Measurements from ENCODE around the gene TBC1D20. TPM values are rescaled to one million over a fixed set of nuclear protein-coding genes. Genes with fewer than 3 reads are reported as not detected.
"Not testable (repeated sequence)": the region's sequence is repeated elsewhere in the genome, so short reads cannot be mapped to it uniquely, and the experiment has no call there.

The TBC1D20 gene
- total RNA-seq, 1 experiment from 2014 or later: 35.8 TPM

DNA sequence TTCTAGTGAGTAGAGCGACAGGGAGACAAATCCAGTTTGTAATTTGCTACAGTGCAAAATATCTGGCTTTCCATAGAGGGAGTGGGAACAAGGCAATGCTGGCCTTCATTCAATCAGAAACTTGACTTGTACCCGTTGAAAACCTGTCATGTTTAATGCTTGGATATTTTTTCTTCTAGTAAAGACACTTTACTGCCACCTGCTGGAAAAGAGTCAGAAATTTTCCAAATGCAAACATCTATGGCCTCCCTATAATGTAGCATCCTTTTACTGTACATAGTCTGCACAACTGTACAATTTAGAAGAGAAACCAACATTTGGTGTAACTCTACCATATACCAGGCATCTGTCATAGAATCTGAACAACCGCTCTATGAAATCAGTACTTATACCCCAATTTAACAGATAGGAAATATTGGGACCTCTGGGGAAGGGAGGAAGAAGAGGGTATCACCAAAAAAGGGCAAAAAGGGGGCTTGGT lies 16.7 kb upstream of the TBC1D20 start:
- peaks cover 7% of the 10 kb centered on the region for H3K9me3 Mint-ChIP-seq (ENCODE audit: unreplicated experiment)
- peak; percentile 45 to 48 for TF ChIP-seq CTCF (IDR thresholded peaks at IDR 0.05; ENCODE audit: insufficient read depth in 1 of 2, low read depth in 1 of 2, low read length in 1 of 2, severe bottlenecking in 1 of 2, unreplicated experiment in 1 of 2)
- H3K4me1 Mint-ChIP-seq (ENCODE audit: low read depth, unreplicated experiment): peaks cover 9% of the 10 kb centered on the region
- H3K27me3 Mint-ChIP-seq (ENCODE audit: insufficient read depth, unreplicated experiment): no peaks in the 10 kb centered on the region
- no TSS peak for BruUV-seq (replicated peaks)
- Histone ChIP-seq H3K4me3 (ENCODE audit: low read depth, low read length) (no peak overlapping the region), H3K4me1 (no peaks in the 10 kb centered on the region), H3K27me3 (replicated peaks; ENCODE audit: control insufficient read depth, insufficient read depth, low read length) (no peaks in the 10 kb centered on the region), H3K9me3 (0 out of 2 replicates have a peak, but pooled peaks cover under 1% of the 10 kb centered on the region), H3K36me3 (ENCODE audit: control insufficient read depth, insufficient read depth, low read length) (peaks cover 4% of the 10 kb centered on the region)
- peak in 1 of 2 experiments; percentile 59 for DNase-seq
- H3K4me3 Mint-ChIP-seq (ENCODE audit: unreplicated experiment): no peak overlapping the region
- POLR2A ChIA-PET: no interaction called here
- intact Hi-C loops (cut with micrococcal nuclease; ENCODE audit: unreplicated experiment): loop anchor here (1.0 to 2.0 kb wide), 3 partner anchors 16 to 125 kb away; partner anchors contain the start of gene TBC1D20
- CTCF ChIA-PET: interaction anchor here (0.6 to 1.1 kb wide), 2 partner anchors 48 to 52 kb away, joined by 5 read pairs; no protein-coding TSS in a partner anchor
- no peak overlapping the region for H3K27ac Mint-ChIP-seq (ENCODE audit: unreplicated experiment)
- H3K36me3 Mint-ChIP-seq (ENCODE audit: insufficient read depth, unreplicated experiment): peaks cover 98% of the 10 kb centered on the region

- H3K36me3 Mint-ChIP-seq (ENCODE audit: insufficient read depth, unreplicated experiment): peaks cover 98% of the 10 kb centered on the region
- POLR2A ChIA-PET: no interaction called here
- no peak for DNase-seq
These were observed 15.9 kb upstream of the TBC1D20 start for GRCh38 chr20:478010-478948.

DNA sequence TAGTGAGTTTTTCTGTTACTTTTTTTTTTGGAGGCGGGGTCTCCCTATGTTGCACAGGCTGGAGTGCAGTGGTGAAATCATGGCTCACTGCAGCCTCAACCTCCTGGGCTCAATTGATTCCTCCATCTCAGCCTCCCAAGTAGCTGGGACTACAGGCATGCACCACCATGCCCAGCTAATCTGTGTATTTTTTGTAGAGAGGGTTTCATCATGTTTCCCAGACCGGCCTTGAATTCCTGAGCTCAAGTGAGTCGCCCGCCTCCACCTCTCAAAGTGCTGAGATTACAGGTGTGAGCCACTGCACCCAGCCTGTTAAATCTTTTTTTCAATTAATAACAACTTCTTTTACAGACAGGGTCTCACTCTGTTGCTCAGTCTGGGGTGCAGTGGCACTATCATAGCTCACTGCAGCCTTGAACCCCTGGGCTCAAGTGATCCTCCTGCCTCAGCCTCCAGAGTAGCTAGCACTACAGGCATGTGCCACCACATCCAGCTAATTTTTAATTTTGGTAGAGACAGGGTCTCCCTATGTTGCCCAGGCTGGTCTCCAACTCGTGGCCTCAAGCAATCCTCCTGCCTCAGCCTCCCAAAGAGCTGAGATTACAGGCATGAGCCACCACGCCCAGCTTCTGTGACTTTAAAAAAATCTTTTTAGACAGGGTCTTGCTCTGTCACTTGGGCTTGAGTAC lies 14.4 kb upstream of the TBC1D20 start:
- DNase-seq; H3K36me3 ChIP-seq (ENCODE audit: control insufficient read depth, insufficient read depth, low read length); CTCF ChIA-PET; H3K27me3 ChIP-seq (replicated peaks; ENCODE audit: control insufficient read depth, insufficient read depth, low read length); H3K27ac Mint-ChIP-seq (ENCODE audit: unreplicated experiment); BruUV-seq (replicated peaks); H3K4me3 Mint-ChIP-seq (ENCODE audit: unreplicated experiment); intact Hi-C loops (cut with micrococcal nuclease; ENCODE audit: unreplicated experiment); H3K4me3 ChIP-seq (ENCODE audit: low read depth, low read length); H3K27me3 Mint-ChIP-seq (ENCODE audit: insufficient read depth, unreplicated experiment): not testable (repeated sequence)
- peaks cover 98% of the 10 kb centered on the region for H3K36me3 Mint-ChIP-seq (ENCODE audit: insufficient read depth, unreplicated experiment)
- POLR2A ChIA-PET: interaction anchor here (0.6 kb wide), 2 partner anchors 23 to 239 kb away, joined by 3 to 6 read pairs; no protein-coding TSS in a partner anchor
- peaks cover 18% of the 10 kb centered on the region for H3K4me1 ChIP-seq
- H3K9me3 ChIP-seq: peaks cover 23% of the 10 kb centered on the region
- peaks cover 30% of the 10 kb centered on the region for H3K9me3 Mint-ChIP-seq (ENCODE audit: unreplicated experiment)
- H3K4me1 Mint-ChIP-seq (ENCODE audit: low read depth, unreplicated experiment): peaks cover 30% of the 10 kb centered on the region

More at GRCh38 chr20:478010-478948, 15.9 kb upstream of the TBC1D20 start:
- H3K9me3 ChIP-seq: peaks cover 7% of the 10 kb centered on the region
- Mint-ChIP-seq H3K4me1 (ENCODE audit: low read depth, unreplicated experiment) (peaks cover 16% of the 10 kb centered on the region), H3K27ac (ENCODE audit: unreplicated experiment) (no peak overlapping the region), H3K4me3 (ENCODE audit: unreplicated experiment) (no peak overlapping the region), H3K27me3 (ENCODE audit: insufficient read depth, unreplicated experiment) (no peaks in the 10 kb centered on the region), H3K9me3 (ENCODE audit: unreplicated experiment) (peaks cover 15% of the 10 kb centered on the region)
- H3K27me3 ChIP-seq (replicated peaks; ENCODE audit: control insufficient read depth, insufficient read depth, low read length): no peaks in the 10 kb centered on the region
- H3K4me1 ChIP-seq: peaks cover 4% of the 10 kb centered on the region
- TF ChIP-seq CTCF (IDR thresholded peaks at IDR 0.05; ENCODE audit: insufficient read depth in 1 of 2, low read depth in 1 of 2, low read length in 1 of 2, severe bottlenecking in 1 of 2, unreplicated experiment in 1 of 2): no peak
- no peak overlapping the region for H3K4me3 ChIP-seq (ENCODE audit: low read depth, low read length)
- CTCF ChIA-PET: interaction anchor here (0.6 to 1.1 kb wide), 5 partner anchors 20 to 112 kb away, joined by 4 to 8 read pairs (median 5); no protein-coding TSS in a partner anchor
- BruUV-seq (replicated peaks): no TSS peak
- H3K36me3 ChIP-seq (ENCODE audit: control insufficient read depth, insufficient read depth, low read length): peaks cover 7% of the 10 kb centered on the region
- intact Hi-C loops (cut with micrococcal nuclease; ENCODE audit: unreplicated experiment): loop anchor here (2.0 kb wide), 1 partner anchor 15 kb away; the partner anchor contains the start of gene TBC1D20

Data from Caco-2 (cell line).